Ovary (tissue), 9 donors: Measurements from ENCODE around the gene MESD. TPM values are rescaled to one million over a fixed set of nuclear protein-coding genes. Genes with fewer than 3 reads are reported as not detected.

Experiments used
- DNase-seq, 5 donors: peaks; one replicate each; pipeline ENCODE4 v3.0.0-alpha.2; 2019 to 2020
- H3K27ac ChIP-seq, 2 donors: fragments of 200-600 bp; one replicate each; pipeline versions ENCODE4 v1.5.1 to v1.8.0; 2019 to 2022
- H3K27me3 ChIP-seq: fragments of 200-600 bp; one replicate; pipeline ENCODE4 v1.8.0; 2022
- H3K36me3 ChIP-seq: fragments of 200-600 bp; sonication (generic); one replicate; pipeline ENCODE4 v1.5.1; 2019
- H3K4me1 ChIP-seq: one replicate; pipeline ENCODE4 v1.8.1; 2013; ENCODE audit warnings: mild to moderate bottlenecking, moderate library complexity; ENCODE audit not compliant: insufficient read depth
- H3K4me3 ChIP-seq: fragments of 200-600 bp; sonication (generic); one replicate; pipeline ENCODE4 v1.5.1; 2017
- H3K9me3 ChIP-seq, 2 donors: fragments of 200-600 bp in 1 of 2; sonication (generic) in 1 of 2; one replicate each; pipeline versions ENCODE4 v1.5.1 to v1.8.1; 2013 to 2019; ENCODE audit warnings: mild to moderate bottlenecking in 1 of 2, moderate library complexity in 1 of 2
- EP300 ChIP-seq: sonication (generic); formaldehyde crosslinking; IDR thresholded peaks from one replicate; pipeline ENCODE4 v1.6.1; 2017; ENCODE audit warnings: antibody characterized with exemption
- POLR2A ChIP-seq: fragments of 450-650 bp; IDR thresholded peaks from one replicate; pipeline ENCODE4 v1.6.1; 2017; ENCODE audit warnings: antibody characterized with exemption, mild to moderate bottlenecking, moderate library complexity
- WGBS, 3 donors: extraction: QIAGEN DNeasy Blood & Tissue Kit in 1 of 3; methylation state at CpG; one replicate each; pipeline versions ENCODE4 v1.1.5 to v1.1.7; 2013 to 2017; 5-methylcytosine and 5-hydroxymethylcytosine counted together
- intact Hi-C, 4 donors: fragments of 100-400 bp; cut with DNase I; formaldehyde crosslinking; loops; one replicate each; pipeline versions ENCODE4 v1.11.0 to v1.15.1; 2022 to 2023
- polyA plus RNA-seq, 2 donors: library from polyadenylated mRNA; stranded (reverse); fragments of 200-250 nt in 1 of 2; fragments of 350-450 nt in 1 of 2; fragmentation: Illumina TruSeq in 1 of 2; extraction: RNeasy Lipid Tissue Mini Kit (QIAGEN cat#74804) in 1 of 2; gene quantifications; one replicate each; pipeline ENCODE4 v1.2.3, GENCODE V29; 2013 to 2014
- total RNA-seq, 7 donors: library from RNA; depleted of rRNA in 2 of 7; stranded (reverse); fragments of >200 nt in 2 of 7; fragmentation: NEBNext Ultra II Directional in 3 of 7; extraction: Animal tissue kit (Norgen Biotek cat#: 25700) in 3 of 7; gene quantifications; one replicate each; pipeline versions ENCODE4 v1.1.0 to v1.2.4, GENCODE V29; 2016 to 2023
- TF ChIP-seq, protein P1 (sequence below), 3 donors: fragments of 450-650 bp in 2 of 3; fragments of 200-600 bp in 1 of 3; IDR thresholded peaks; one replicate each; pipeline versions ENCODE4 v1.5.1 to v1.8.0; 2016 to 2022; ENCODE audit warnings: antibody characterized with exemption in 3 of 3, mild to moderate bottlenecking in 1 of 3
- donor health status: DM: no; HTN: no; CAD: no; lungs with moderate emphysema.
- donor health status: DM: no; HTN: no; CAD: no.
- donor health status: Bipolar disorder and iron deficiency.
- donor health status: DM: yes; HTN: yes; CAD: no.
- donor health status: DM: no; HTN: no; CAD: no.
- donor health status: DM: yes; HTN: yes; CAD: no.

MESD gene
- total and polyA plus RNA-seq, 9 donors = 18.0 to 34.8 (median 29.3) TPM

DNA sequence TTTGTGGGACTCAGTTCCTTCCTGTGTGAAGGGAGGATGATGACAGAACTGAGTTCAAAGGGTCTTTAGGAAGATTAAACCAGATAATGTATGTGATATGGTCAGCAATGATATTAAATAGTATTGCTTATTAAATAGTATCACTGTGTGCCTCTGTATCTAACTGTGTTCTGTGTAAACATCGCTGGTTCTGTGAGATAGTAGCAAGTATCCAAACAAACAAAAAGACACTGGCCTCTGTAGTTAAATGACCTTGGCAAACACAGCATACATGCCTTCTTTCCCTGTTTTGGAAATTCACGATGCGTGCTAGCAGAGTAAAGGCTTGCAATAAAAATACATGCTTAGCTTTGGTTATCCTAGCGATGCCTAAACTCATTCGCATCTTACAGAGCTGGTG lies 76.1 kb downstream of the MESD start:
- Histone ChIP-seq H3K4me1 (peaks cover 16% of the 10 kb centered on the region), H3K36me3 (no peaks in the 10 kb centered on the region), H3K4me3 (no peak overlapping the region), H3K27me3 (no peaks in the 10 kb centered on the region), H3K27ac (peak overlapping the region in 1 of 2 donors; percentile 46), H3K9me3 (no peaks in the 10 kb centered on the region)
- TF ChIP-seq EP300 (no peak), POLR2A (no peak)
- TF ChIP-seq, protein P1, sequence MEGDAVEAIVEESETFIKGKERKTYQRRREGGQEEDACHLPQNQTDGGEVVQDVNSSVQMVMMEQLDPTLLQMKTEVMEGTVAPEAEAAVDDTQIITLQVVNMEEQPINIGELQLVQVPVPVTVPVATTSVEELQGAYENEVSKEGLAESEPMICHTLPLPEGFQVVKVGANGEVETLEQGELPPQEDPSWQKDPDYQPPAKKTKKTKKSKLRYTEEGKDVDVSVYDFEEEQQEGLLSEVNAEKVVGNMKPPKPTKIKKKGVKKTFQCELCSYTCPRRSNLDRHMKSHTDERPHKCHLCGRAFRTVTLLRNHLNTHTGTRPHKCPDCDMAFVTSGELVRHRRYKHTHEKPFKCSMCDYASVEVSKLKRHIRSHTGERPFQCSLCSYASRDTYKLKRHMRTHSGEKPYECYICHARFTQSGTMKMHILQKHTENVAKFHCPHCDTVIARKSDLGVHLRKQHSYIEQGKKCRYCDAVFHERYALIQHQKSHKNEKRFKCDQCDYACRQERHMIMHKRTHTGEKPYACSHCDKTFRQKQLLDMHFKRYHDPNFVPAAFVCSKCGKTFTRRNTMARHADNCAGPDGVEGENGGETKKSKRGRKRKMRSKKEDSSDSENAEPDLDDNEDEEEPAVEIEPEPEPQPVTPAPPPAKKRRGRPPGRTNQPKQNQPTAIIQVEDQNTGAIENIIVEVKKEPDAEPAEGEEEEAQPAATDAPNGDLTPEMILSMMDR (IDR thresholded peaks at IDR 0.05) = no peak
- intact Hi-C loops = no loop called here
- 11 to 38% (median 14%) methylated on average over 5 of the region's 5 CpGs for WGBS, 3 donors
- DNase-seq = no peak

DNA sequence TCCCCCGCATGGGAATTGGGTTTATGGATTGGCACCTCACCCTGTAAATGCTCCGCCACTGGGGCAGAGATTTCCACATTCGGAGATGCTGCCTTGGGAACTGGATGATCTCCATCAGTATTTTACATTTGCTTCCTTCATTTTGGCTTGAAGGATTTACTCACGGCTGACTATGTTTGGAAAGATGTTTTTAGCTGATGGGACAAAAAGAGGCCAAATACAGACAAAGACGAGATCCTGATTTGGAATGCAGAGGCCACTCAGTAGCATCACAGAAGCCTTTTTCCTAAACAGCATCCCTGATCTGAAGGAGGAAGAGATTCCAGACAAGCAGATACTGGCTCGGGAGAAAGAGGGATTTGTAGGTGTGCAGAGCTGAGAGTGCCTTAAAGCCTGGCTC lies 76.9 kb downstream of the MESD start:
- intact Hi-C loops = no loop called here
- 77 to 87% (median 86%) methylated on average over 6 of the region's 6 CpGs for WGBS, 3 donors

DNA sequence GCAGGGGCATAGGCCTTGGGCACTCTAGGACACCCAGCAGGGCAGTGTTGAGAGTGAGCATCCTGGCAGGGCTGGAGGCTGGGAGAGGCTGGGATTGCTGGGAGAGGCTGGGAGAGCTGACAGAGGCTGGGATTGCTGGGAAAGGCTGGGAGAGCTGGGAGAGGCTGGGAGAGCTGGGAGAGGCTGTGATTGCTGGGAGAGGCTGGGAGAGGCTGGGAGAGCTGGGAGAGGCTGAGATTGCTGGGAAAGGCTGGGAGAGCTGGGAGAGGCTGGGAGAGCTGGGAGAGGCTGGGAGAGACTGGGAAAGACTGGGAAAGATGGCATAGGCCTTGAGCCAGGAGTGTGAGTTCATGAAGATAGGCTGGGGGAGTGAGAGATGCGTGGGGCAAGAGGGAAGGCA lies 77.8 kb downstream of the MESD start:
- intact Hi-C loops = no loop called here
- Histone ChIP-seq H3K27ac (no peak overlapping the region), H3K36me3 (no peaks in the 10 kb centered on the region), H3K27me3 (no peaks in the 10 kb centered on the region), H3K4me3 (no peak overlapping the region), H3K9me3 (no peaks in the 10 kb centered on the region), H3K4me1 (peaks cover 16% of the 10 kb centered on the region)
- DNase-seq = no peak
- 100% methylated on average over 1 of the region's 1 CpG for WGBS, 3 donors
- TF ChIP-seq EP300 (no peak), POLR2A (no peak)
- TF ChIP-seq, protein P1 (IDR thresholded peaks at IDR 0.05) = no peak

More for the DNA sequence above, 76.9 kb downstream of the MESD start:
- DNase-seq = no peak
- Histone ChIP-seq H3K4me3 (no peak overlapping the region), H3K27ac (peak overlapping the region in 1 of 2 donors; percentile 46), H3K4me1 (peaks cover 16% of the 10 kb centered on the region), H3K27me3 (no peaks in the 10 kb centered on the region), H3K9me3 (no peaks in the 10 kb centered on the region), H3K36me3 (no peaks in the 10 kb centered on the region)
- no peak for TF ChIP-seq POLR2A
- TF ChIP-seq EP300 = no peak
- TF ChIP-seq, protein P1 (IDR thresholded peaks at IDR 0.05) = no peak

DNA sequence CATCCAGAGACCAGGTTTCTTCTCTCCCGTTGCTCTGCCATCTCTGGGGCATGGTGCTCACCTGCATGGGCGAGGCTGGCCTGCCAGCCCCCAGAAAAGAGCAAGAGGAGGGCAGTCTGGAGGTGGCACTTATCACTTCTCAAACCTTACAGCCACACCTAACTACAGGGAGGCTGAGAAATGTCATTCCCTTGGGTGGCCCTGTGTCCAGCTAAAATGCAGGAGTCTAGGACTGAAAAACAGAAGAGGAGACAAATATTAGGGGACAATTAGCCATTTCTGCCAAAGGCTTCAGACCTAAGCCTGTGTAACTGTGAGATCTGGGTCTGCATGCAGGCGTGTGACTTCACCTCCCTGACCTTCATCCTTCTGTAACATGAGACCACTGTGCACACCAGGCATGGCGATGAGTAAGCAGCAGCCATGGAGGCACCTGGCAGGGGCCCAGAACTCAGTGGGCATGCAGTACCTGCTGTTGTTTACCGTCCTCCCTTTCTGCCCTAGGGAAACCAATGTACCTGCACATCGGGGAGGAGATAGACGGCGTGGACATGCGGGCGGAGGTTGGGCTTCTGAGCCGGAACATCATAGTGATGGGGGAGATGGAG lies 83.4 kb downstream of the MESD start:
- DNase-seq = no peak
- Histone ChIP-seq H3K27ac (no peak overlapping the region), H3K4me1 (peaks cover 1% of the 10 kb centered on the region), H3K4me3 (no peak overlapping the region), H3K36me3 (no peaks in the 10 kb centered on the region), H3K9me3 (no peaks in the 10 kb centered on the region), H3K27me3 (no peaks in the 10 kb centered on the region)
- intact Hi-C loops = no loop called here
- TF ChIP-seq EP300 = no peak
- no peak for TF ChIP-seq POLR2A
- TF ChIP-seq, protein P1 (IDR thresholded peaks at IDR 0.05) = no peak
- 94 to 96% (median 95%) methylated on average over 11 of the region's 11 CpGs for WGBS, 3 donors
